Upper lobe of right lung (tissue), 1 donor: ENCODE measurements around the gene SLC19A1. TPM values are rescaled to one million over a fixed set of nuclear protein-coding genes. Genes with fewer than 3 reads are reported as not detected.

Experiments used
- ATAC-seq: fragments of 200-7000 bp; cut with Tn5 transposase; one replicate; pipeline ENCODE4 v1.9.1; 2020; ENCODE audit warnings: mild to moderate bottlenecking, moderate library complexity
- DNase-seq: peaks from one replicate; pipeline ENCODE4 v3.0.0-alpha.2; 2020
- H3K27ac ChIP-seq: fragments of 200-600 bp; one replicate; pipeline ENCODE4 v1.8.0; 2022
- H3K27me3 ChIP-seq: fragments of 200-600 bp; one replicate; pipeline ENCODE4 v1.8.0; 2022; ENCODE audit warnings: mild to moderate bottlenecking
- H3K36me3 ChIP-seq: fragments of 200-600 bp; one replicate; pipeline ENCODE4 v1.8.0; 2022
- H3K4me1 ChIP-seq: fragments of 200-600 bp; one replicate; pipeline ENCODE4 v1.8.0; 2022
- H3K4me3 ChIP-seq: fragments of 200-600 bp; one replicate; pipeline ENCODE4 v1.8.0; 2022; ENCODE audit warnings: mild to moderate bottlenecking
- H3K9me3 ChIP-seq: fragments of 200-600 bp; one replicate; pipeline ENCODE4 v1.8.0; 2022
- intact Hi-C: fragments of 100-400 bp; cut with DNase I; formaldehyde crosslinking; loops from one replicate; pipeline ENCODE4 v1.11.0; 2022
- total RNA-seq: library from RNA; stranded (reverse); fragmentation: NEBNext Ultra II Directional; extraction: Animal tissue kit (Norgen Biotek cat#: 25700); gene quantifications from one replicate; pipeline ENCODE4 v1.2.1, GENCODE V29; 2021
- TF ChIP-seq, protein P1 (sequence below): fragments of 200-600 bp; IDR thresholded peaks from one replicate; pipeline ENCODE4 v1.8.0; 2022; ENCODE audit warnings: antibody characterized with exemption
- donor health status: DM: no; HTN: yes; CAD: no; lungs with severe emphysema.

Gene SLC19A1
- total RNA-seq, 1 donor from 2014 or later = 39.3 TPM

DNA sequence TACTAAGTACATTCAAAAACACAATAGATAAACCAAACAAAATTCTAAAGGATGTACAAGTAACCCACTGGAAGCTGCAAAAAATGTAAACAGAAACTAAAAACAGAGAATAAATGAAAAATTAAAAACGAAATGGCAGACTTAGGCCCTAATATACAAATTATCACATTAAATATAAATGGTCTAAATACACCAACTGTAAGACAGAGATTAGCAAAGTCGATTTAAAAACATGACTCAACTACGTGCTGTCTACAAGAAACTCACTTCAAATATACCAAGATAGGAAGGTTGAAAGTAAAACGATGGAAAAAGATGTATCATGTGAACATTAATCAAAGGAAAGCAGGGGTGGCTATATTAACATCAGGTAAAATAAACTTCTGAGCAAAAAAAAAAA, 23.1 kb downstream of the SLC19A1 start:
- ATAC-seq (no peak), DNase-seq (no peak)
- no peaks in the 10 kb centered on the region for H3K4me1 ChIP-seq
- TF ChIP-seq, protein P1, sequence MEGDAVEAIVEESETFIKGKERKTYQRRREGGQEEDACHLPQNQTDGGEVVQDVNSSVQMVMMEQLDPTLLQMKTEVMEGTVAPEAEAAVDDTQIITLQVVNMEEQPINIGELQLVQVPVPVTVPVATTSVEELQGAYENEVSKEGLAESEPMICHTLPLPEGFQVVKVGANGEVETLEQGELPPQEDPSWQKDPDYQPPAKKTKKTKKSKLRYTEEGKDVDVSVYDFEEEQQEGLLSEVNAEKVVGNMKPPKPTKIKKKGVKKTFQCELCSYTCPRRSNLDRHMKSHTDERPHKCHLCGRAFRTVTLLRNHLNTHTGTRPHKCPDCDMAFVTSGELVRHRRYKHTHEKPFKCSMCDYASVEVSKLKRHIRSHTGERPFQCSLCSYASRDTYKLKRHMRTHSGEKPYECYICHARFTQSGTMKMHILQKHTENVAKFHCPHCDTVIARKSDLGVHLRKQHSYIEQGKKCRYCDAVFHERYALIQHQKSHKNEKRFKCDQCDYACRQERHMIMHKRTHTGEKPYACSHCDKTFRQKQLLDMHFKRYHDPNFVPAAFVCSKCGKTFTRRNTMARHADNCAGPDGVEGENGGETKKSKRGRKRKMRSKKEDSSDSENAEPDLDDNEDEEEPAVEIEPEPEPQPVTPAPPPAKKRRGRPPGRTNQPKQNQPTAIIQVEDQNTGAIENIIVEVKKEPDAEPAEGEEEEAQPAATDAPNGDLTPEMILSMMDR = no peak
- no peaks in the 10 kb centered on the region for H3K36me3 ChIP-seq
- H3K4me3 ChIP-seq = no peak overlapping the region
- intact Hi-C loops = no loop called here
- no peak overlapping the region for H3K27ac ChIP-seq
- peaks cover 18% of the 10 kb centered on the region for H3K9me3 ChIP-seq
- H3K27me3 ChIP-seq = no peaks in the 10 kb centered on the region

DNA sequence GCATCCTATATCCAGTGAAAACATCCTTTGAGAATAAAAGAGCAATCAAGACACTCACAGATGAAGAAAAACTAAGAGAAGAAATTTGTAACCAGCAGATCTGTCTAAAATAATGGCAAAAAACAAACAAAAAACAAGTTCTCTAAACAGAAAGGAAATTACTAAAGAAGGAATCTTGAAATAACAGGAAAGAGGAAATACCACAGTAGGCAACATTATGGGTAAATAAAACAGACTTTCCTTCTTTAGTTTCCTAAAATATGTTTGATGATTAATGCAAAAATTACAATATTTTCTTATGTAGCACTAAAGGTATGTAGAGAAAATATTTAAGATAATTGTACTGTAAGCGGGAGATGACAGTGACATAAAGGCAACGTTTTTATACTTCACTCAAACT, 23.5 kb downstream of the SLC19A1 start:
- intact Hi-C loops = no loop called here
- ATAC-seq (no peak), DNase-seq (no peak)
- Histone ChIP-seq H3K27ac (no peak overlapping the region), H3K36me3 (no peaks in the 10 kb centered on the region), H3K4me3 (no peak overlapping the region), H3K4me1 (peaks cover 3% of the 10 kb centered on the region), H3K9me3 (peaks cover 18% of the 10 kb centered on the region), H3K27me3 (no peaks in the 10 kb centered on the region)
- TF ChIP-seq, protein P1 = no peak

DNA sequence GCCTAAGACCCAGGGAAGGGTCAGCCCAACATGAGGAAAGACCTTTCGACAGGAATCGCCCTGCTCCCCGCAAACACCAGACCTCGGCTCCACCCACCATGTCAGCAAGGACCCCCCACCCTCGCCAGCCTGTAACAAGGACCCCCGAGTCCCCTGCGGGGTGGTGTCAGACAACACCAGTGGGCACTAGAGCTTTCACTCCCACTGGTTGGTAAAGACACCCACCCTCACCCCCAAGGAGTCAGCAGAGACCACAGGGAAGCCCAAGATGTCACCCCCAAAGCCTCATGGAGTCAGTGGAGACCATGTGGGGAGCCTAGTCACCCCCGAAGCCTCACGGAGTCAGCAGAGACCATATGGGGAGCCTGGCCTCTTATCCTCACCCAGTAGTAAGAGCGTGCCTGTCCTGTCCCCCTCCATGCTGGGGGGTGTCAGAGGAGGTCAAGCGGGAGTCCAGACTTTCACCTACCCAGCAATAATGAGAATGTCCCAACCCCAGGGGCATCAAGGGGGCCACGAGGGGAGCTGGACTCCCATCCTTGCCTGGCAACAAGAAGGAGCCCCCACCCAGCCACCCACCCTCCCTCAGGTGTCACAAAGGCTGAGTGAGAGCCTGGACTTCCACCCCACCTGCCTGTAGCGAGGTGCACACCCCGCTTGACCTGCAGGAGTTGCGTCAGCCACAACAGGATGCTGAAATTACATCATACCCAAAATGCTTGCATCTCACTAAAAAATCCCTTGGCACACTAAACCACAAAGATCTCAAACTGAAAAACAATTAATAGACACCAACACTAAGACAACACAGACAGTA, 24.8 kb downstream of the SLC19A1 start:
- no peak for ATAC-seq
- H3K27ac ChIP-seq = no peak overlapping the region
- DNase-seq = peak; percentile 59

DNA sequence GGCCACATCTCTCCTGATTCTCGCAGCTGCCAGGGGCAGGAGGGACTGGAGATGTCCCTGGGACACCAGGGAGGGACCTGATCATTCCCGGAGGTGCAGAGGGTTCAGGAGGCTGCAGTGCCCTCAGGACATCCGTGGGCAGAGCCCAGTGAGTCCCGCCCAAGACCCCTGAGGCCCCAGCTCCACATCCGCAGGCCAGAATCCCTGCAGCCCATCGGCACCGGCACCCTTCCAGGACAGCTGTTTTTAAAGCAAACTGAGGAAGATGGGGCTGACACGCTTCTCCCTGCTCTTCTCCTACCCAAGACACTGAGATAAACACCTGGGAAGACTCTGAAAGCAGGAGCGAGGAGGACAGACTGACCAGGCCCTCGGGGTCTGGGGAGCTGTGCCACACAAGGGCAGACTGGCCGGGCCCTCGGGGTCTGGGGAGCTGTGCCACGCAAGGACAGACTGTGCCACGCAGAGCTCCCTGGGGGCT, 25.5 kb downstream of the SLC19A1 start:
- ATAC-seq (no peak), DNase-seq (peak; percentile 59)
- intact Hi-C loops = no loop called here
- peaks cover 5% of the 10 kb centered on the region for H3K4me1 ChIP-seq
- no peaks in the 10 kb centered on the region for H3K27me3 ChIP-seq
- TF ChIP-seq, protein P1 = no peak
- H3K27ac ChIP-seq = no peak overlapping the region
- H3K4me3 ChIP-seq = no peak overlapping the region
- peaks cover 7% of the 10 kb centered on the region for H3K36me3 ChIP-seq
- peaks cover 18% of the 10 kb centered on the region for H3K9me3 ChIP-seq

More for the DNA sequence above, 24.8 kb downstream of the SLC19A1 start:
- no peaks in the 10 kb centered on the region for H3K27me3 ChIP-seq
- intact Hi-C loops = no loop called here
- H3K4me3 ChIP-seq = no peak overlapping the region
- H3K4me1 ChIP-seq = peaks cover 5% of the 10 kb centered on the region
- H3K36me3 ChIP-seq = peaks cover 3% of the 10 kb centered on the region
- peaks cover 18% of the 10 kb centered on the region for H3K9me3 ChIP-seq
- TF ChIP-seq, protein P1 = no peak

DNA sequence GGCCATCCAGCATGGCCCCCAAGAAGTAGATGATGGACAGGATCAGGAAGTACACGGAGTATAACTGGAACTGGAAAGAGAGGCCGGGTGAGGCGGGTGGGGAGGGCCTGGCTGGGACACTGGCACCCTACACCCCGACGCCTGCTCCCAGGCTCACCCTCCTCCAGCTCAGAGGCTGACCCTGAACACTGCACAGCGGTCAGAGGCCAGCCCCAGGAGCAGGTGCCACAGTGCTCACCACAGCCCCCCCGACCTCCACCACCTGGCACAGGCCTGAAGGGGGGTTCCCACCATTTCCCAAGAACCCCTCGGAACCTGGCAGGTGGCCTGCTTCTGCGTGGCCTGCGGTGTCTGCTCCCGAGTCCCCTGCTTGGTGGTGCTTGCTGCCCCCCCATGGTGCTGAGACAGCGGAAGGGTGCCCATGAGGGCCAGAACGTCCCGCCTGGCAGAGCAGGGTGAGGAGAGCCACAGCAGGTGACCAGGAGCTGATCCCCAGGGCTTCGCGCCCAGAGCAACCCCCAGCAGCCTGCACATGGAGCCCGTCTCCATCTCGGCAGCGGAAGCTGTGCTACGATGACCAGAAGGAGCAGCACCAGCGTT, 26.1 kb downstream of the SLC19A1 start:
- no peak for ATAC-seq
- no peak overlapping the region for H3K27ac ChIP-seq

More for the DNA sequence above, 26.1 kb downstream of the SLC19A1 start:
- Histone ChIP-seq H3K4me1 (peaks cover 5% of the 10 kb centered on the region), H3K4me3 (no peak overlapping the region), H3K27me3 (no peaks in the 10 kb centered on the region), H3K36me3 (peaks cover 7% of the 10 kb centered on the region), H3K9me3 (peaks cover 14% of the 10 kb centered on the region)
- intact Hi-C loops = no loop called here
- peak; percentile 59 for DNase-seq
- TF ChIP-seq, protein P1 = no peak
